H1 (cell line): ENCODE results near the gene SLC9A4. TPM values are rescaled to one million over a fixed set of nuclear protein-coding genes. Genes with fewer than 3 reads are reported as not detected.

Experiments used
- CTCF ChIA-PET: fragments of 300-600 bp; sonication (Branson Sonifier 250); formaldehyde crosslinking; loops from one replicate; lab custom pipeline; 2021; ENCODE audit not compliant: partially characterized antibody; lab: Charles Lee
- POLR2A ChIA-PET: fragments of 300-600 bp; sonication (Branson Sonifier 250); formaldehyde crosslinking; loops from one replicate; lab custom pipeline; 2021; ENCODE audit warnings: inconsistent platforms; ENCODE audit not compliant: partially characterized antibody; lab: Charles Lee
- DNase-seq, 2 experiments: peaks; one replicate each; pipeline versions ENCODE4 v3.0.0 to v3.0.0-alpha.2; 2010 to 2022; ENCODE audit warnings: low spot score in 2 of 2, low read depth in 1 of 2, mixed read lengths in 1 of 2
- FAIRE-seq: peaks from 2 replicates; lab custom pipeline; 2011; peaks lifted over from hg19 to GRCh38; lab: Jason Lieb, UNC
- H2AFZ ChIP-seq: 2 replicates; pipeline ENCODE4 v1.8.1; 2012; ENCODE audit warnings: low read length, inconsistent platforms
- H2AK5ac ChIP-seq: 2 replicates; pipeline ENCODE4 v1.6.1; 2013; ENCODE audit warnings: low read depth, low read length
- H2BK120ac ChIP-seq: replicated peaks from 2 replicates; pipeline ENCODE3; 2013; ENCODE audit warnings: low read depth, low read length, inconsistent platforms
- H2BK12ac ChIP-seq: 2 replicates; pipeline ENCODE4 v1.6.1; 2013; ENCODE audit warnings: low read depth, low read length
- H2BK15ac ChIP-seq: 2 replicates; pipeline ENCODE4 v1.6.1; 2013; ENCODE audit warnings: low read length
- H2BK20ac ChIP-seq: 2 replicates; pipeline ENCODE4 v1.6.1; 2013; ENCODE audit warnings: low read length
- H2BK5ac ChIP-seq: 2 replicates; pipeline ENCODE4 v1.6.1; 2013; ENCODE audit warnings: low read depth, low read length
- H3K14ac ChIP-seq: 2 replicates; pipeline ENCODE4 v1.6.1; 2013; ENCODE audit warnings: inconsistent platforms; ENCODE audit not compliant: insufficient read length
- H3K18ac ChIP-seq: 2 replicates; pipeline ENCODE4 v1.6.1; 2013; ENCODE audit warnings: low read length; ENCODE audit errors: extremely low read depth
- H3K23ac ChIP-seq: 2 replicates; pipeline ENCODE4 v1.6.1; 2013; ENCODE audit warnings: inconsistent platforms; ENCODE audit not compliant: insufficient read length
- H3K23me2 ChIP-seq: 2 replicates; pipeline ENCODE4 v1.6.1; 2013; ENCODE audit warnings: low read depth, low read length
- H3K27ac ChIP-seq: 2 replicates; pipeline ENCODE4 v1.6.1; 2011; ENCODE audit warnings: low read depth, low read length, inconsistent platforms
- H3K27me3 ChIP-seq, 4 experiments: replicated peaks in 1 of 4; 1 replicate in 1 of 4; 2 replicates in 3 of 4; pipeline versions ENCODE4 v1.6.1 to v1.8.1; 2011 to 2013; ENCODE audit warnings: low read length in 3 of 4, mild to moderate bottlenecking in 3 of 4, inconsistent platforms in 2 of 4, mixed read lengths in 2 of 4, moderate library complexity in 1 of 4; ENCODE audit not compliant: control insufficient read depth in 3 of 4, insufficient read depth in 3 of 4; ENCODE audit errors: extremely low read depth in 1 of 4
- H3K36me3 ChIP-seq, 4 experiments: 2 replicates each; pipeline versions ENCODE4 v1.6.1 to v1.8.1; 2011 to 2013; ENCODE audit warnings: mild to moderate bottlenecking in 4 of 4, low read length in 3 of 4, moderate library complexity in 2 of 4, control low read depth in 1 of 4, inconsistent platforms in 1 of 4; ENCODE audit not compliant: insufficient read depth in 4 of 4, control insufficient read depth in 2 of 4
- H3K4ac ChIP-seq: replicated peaks from 2 replicates; pipeline ENCODE3; 2013; ENCODE audit warnings: low read length, low read depth, mixed read lengths, inconsistent platforms; ENCODE audit not compliant: insufficient read length
- H3K4me1 ChIP-seq, 4 experiments: replicated peaks in 1 of 4; 1 replicate in 1 of 4; 2 replicates in 3 of 4; pipeline versions ENCODE4 v1.6.1 to v1.8.1; 2011 to 2013; ENCODE audit warnings: low read length in 3 of 4, inconsistent platforms in 2 of 4, mixed read lengths in 1 of 4; ENCODE audit not compliant: insufficient read depth in 4 of 4, control insufficient read depth in 3 of 4
- H3K4me2 ChIP-seq, 2 experiments: 2 replicates each; pipeline versions ENCODE4 v1.6.1 to v1.8.1; 2011 to 2013; ENCODE audit warnings: low read depth in 2 of 2, low read length in 2 of 2, control low read depth in 1 of 2, inconsistent platforms in 1 of 2, mild to moderate bottlenecking in 1 of 2; ENCODE audit not compliant: insufficient read depth in 1 of 2
- H3K4me3 ChIP-seq, 4 experiments: fragments of 200-600, 300-600 bp in 1 of 4; sonication (generic), shearing (Covaris generic), sonication (Bioruptor Twin) in 1 of 4; 2 replicates each; pipeline versions ENCODE4 v1.5.1 to v1.8.1; 2011 to 2016; ENCODE audit warnings: low read length in 4 of 4, low read depth in 3 of 4, control low read depth in 2 of 4, inconsistent platforms in 2 of 4, mild to moderate bottlenecking in 2 of 4, mixed read lengths in 1 of 4, moderate library complexity in 1 of 4; ENCODE audit not compliant: insufficient read depth in 2 of 4; ENCODE audit errors: extremely low read depth in 1 of 4
- H3K56ac ChIP-seq: replicated peaks from 2 replicates; pipeline ENCODE3; 2013; ENCODE audit warnings: low read depth, mild to moderate bottlenecking, mixed read lengths, low read length, inconsistent platforms; ENCODE audit not compliant: insufficient read length
- H3K79me1 ChIP-seq: 2 replicates; pipeline ENCODE4 v1.6.1; 2013; ENCODE audit warnings: low read depth, low read length, control low read depth
- H3K79me2 ChIP-seq, 2 experiments: 2 replicates each; pipeline versions ENCODE4 v1.6.1 to v1.8.1; 2012 to 2013; ENCODE audit warnings: low read length in 2 of 2, mild to moderate bottlenecking in 2 of 2, inconsistent platforms in 1 of 2; ENCODE audit not compliant: insufficient read depth in 2 of 2, control insufficient read depth in 1 of 2
- H3K9ac ChIP-seq, 4 experiments: replicated peaks in 1 of 4; 1 replicate in 1 of 4; 2 replicates in 3 of 4; pipeline versions ENCODE4 v1.6.1 to v1.8.1; 2011 to 2013; ENCODE audit warnings: low read depth in 3 of 4, low read length in 3 of 4, control low read depth in 2 of 4, mild to moderate bottlenecking in 2 of 4, moderate library complexity in 2 of 4, inconsistent platforms in 1 of 4; ENCODE audit errors: extremely low read depth in 1 of 4
- H3K9me3 ChIP-seq, 2 experiments: 2 replicates each; pipeline versions ENCODE4 v1.6.1 to v1.8.1; 2012 to 2013; ENCODE audit warnings: mild to moderate bottlenecking in 2 of 2, moderate library complexity in 2 of 2, control low read depth in 1 of 2, inconsistent platforms in 1 of 2, low read depth in 1 of 2, low read length in 1 of 2, mixed read lengths in 1 of 2; ENCODE audit not compliant: insufficient read depth in 2 of 2
- H4K20me1 ChIP-seq, 2 experiments: replicated peaks in 1 of 2; 2 replicates each; pipeline versions ENCODE3 to v1.8.1; 2011 to 2013; ENCODE audit warnings: inconsistent platforms in 2 of 2, low read length in 2 of 2, mild to moderate bottlenecking in 1 of 2; ENCODE audit not compliant: insufficient read depth in 2 of 2, control insufficient read depth in 1 of 2
- H4K5ac ChIP-seq: 2 replicates; pipeline ENCODE4 v1.6.1; 2013; ENCODE audit warnings: low read length, low read depth, mixed read lengths, inconsistent platforms; ENCODE audit not compliant: insufficient read length
- H4K8ac ChIP-seq: 2 replicates; pipeline ENCODE4 v1.8.0; 2013; ENCODE audit warnings: mild to moderate bottlenecking, moderate library complexity, low read length, inconsistent platforms; ENCODE audit not compliant: insufficient read depth; ENCODE audit errors: extremely low read depth
- H4K91ac ChIP-seq: replicated peaks from 2 replicates; pipeline ENCODE3; 2013; ENCODE audit warnings: low read length, mixed read lengths, inconsistent platforms; ENCODE audit not compliant: insufficient read length
- ASH2L ChIP-seq: fragments of 200-600, 300-600 bp; sonication (generic); IDR thresholded peaks from one replicate; pipeline ENCODE4 v1.7.1; 2017; ENCODE audit warnings: low read length
- EGR1 ChIP-seq: IDR thresholded peaks from 2 replicates; pipeline ENCODE4 v1.6.1; 2011; ENCODE audit warnings: low read depth, low read length, borderline replicate concordance
- POLR2A ChIP-seq, 2 experiments: IDR thresholded peaks; 1 replicate in 1 of 2; 2 replicates in 1 of 2; pipeline ENCODE4 v1.6.1; 2011; ENCODE audit warnings: low read depth in 2 of 2, low read length in 2 of 2, mild to moderate bottlenecking in 2 of 2; ENCODE audit errors: control extremely low read depth in 1 of 2
- RFX5 ChIP-seq: IDR thresholded peaks from 2 replicates; pipeline ENCODE4 v1.6.1; 2011; ENCODE audit warnings: low read depth, low read length, improper control_type of control experiment, borderline replicate concordance
- SIX5 ChIP-seq: IDR thresholded peaks from 2 replicates; pipeline ENCODE4 v1.6.1; 2011; ENCODE audit warnings: mild to moderate bottlenecking, low read depth, low read length
- SP2 ChIP-seq: IDR thresholded peaks from 2 replicates; pipeline ENCODE4 v1.6.1; 2012; ENCODE audit warnings: mild to moderate bottlenecking, low read length, inconsistent platforms
- TAF7 ChIP-seq: optimal IDR thresholded peaks from 2 replicates; pipeline ENCODE3; 2011; ENCODE audit warnings: low read depth, mild to moderate bottlenecking, inconsistent platforms, low read length, moderate library complexity, borderline replicate concordance
- USF2 ChIP-seq: IDR thresholded peaks from 2 replicates; pipeline ENCODE4 v1.6.1; 2011; ENCODE audit warnings: low read length, improper control_type of control experiment
- WGBS, 2 experiments: shearing (Covaris generic) in 1 of 2; methylation state at CpG; one replicate each; pipeline versions ENCODE4 v1.1.6 to v1.1.7; 2013 to 2015; ENCODE audit warnings: low lambda C conversion rate in 2 of 2, mixed read lengths in 2 of 2, inconsistent platforms in 1 of 2, low coverage in 1 of 2, missing lambda C conversion rate in 1 of 2; ENCODE audit not compliant: insufficient replicate concordance in 2 of 2, insufficient coverage in 1 of 2, insufficient read length in 1 of 2; ENCODE audit errors: extremely low coverage in 1 of 2, missing lambda C conversion rate in 1 of 2; 5-methylcytosine and 5-hydroxymethylcytosine counted together
- polyA plus RNA-seq, 7 experiments: library from polyadenylated mRNA; depleted of rRNA in 3 of 7; stranded (reverse) in 5 of 7; unstranded in 2 of 7; fragments of >200 nt in 5 of 7; fragments of 200-250 nt in 2 of 7; gene quantifications; 1 replicate in 5 of 7; 2 replicates in 1 of 7; 4 replicates in 1 of 7; pipeline versions ENCODE4 v1.2.1 to v1.2.3, GENCODE V29; 2011 to 2013; ENCODE audit warnings: missing spikeins in 2 of 7, mixed read lengths in 2 of 7
- total RNA-seq: library from RNA; stranded (reverse); fragmentation: NEBNext Ultra II Directional; extraction: Animal tissue kit (Norgen Biotek cat#: 25700); gene quantifications from 2 replicates; pipeline ENCODE4 v1.2.1, GENCODE V29; 2021

SLC9A4 gene
- total and polyA plus RNA-seq, 2 of the 8 experiments (the other 6 are each of a cell fraction or from before 2014, with no cell fraction given) = not detected

DNA sequence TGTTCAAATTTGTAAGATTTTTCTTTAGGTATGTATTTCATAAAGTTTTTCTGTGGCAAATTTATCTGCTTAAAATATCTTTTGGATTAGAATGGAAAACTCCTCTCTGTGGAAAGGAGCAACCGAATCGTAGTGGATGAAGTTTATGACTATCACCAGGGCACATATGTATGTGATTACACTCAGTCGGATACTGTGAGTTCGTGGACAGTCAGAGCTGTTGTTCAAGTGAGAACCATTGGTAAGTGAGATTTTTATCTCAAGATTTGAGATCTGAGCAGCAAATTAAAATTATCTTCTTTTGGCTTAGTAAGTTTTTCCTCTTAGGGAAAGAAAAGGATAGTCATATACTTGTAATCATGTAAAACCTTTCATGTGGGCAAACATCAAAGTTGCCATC lies 35.9 kb upstream of the SLC9A4 start:
- Histone ChIP-seq H2BK15ac (no peak overlapping the region), H3K27me3 (no peaks in the 10 kb centered on the region), H3K4me2 (no peak overlapping the region), H3K4ac (no peak overlapping the region), H4K8ac (no peak overlapping the region), H3K23me2 (no peaks in the 10 kb centered on the region), H2BK5ac (no peak overlapping the region), H3K4me1 (no peaks in the 10 kb centered on the region), H3K56ac (no peak overlapping the region), H3K36me3 (no peaks in the 10 kb centered on the region), H3K4me3 (no peak overlapping the region), H3K79me1 (no peaks in the 10 kb centered on the region)
- POLR2A ChIA-PET = no interaction called here
- TF ChIP-seq TAF7 (no peak), POLR2A (IDR thresholded peaks at IDR 0.05; ENCODE audit: control extremely low read depth in 1 of 2, low read depth in 2 of 2, low read length in 2 of 2) (no peak), EGR1 (no peak), RFX5 (no peak), SIX5 (no peak), SP2 (no peak), USF2 (no peak), ASH2L (no peak)
- TF ChIP-seq, all 59 proteins: peak for 0
- Histone ChIP-seq H2AFZ (no peak overlapping the region), H4K91ac (no peak overlapping the region), H3K9me3 (no peaks in the 10 kb centered on the region), H4K5ac (no peak overlapping the region), H2BK120ac (no peak overlapping the region), H2BK20ac (no peak overlapping the region), H3K23ac (no peak overlapping the region), H2BK12ac (no peak overlapping the region), H3K14ac (no peak overlapping the region), H3K79me2 (no peaks in the 10 kb centered on the region), H3K18ac (no peak overlapping the region), H3K9ac (no peak overlapping the region), H3K27ac (no peak overlapping the region), H4K20me1 (no peaks in the 10 kb centered on the region), H2AK5ac (no peak overlapping the region)
- 90% methylated on average over 4 of the region's 4 CpGs; no CpG with 5 or more reads in 1 of the 2 experiments for WGBS, 2 experiments
- CTCF ChIA-PET = interaction anchor here (0.6 to 2.0 kb wide), 4 partner anchors 10 to 202 kb away, joined by 3 to 6 read pairs (median 4); no protein-coding TSS in a partner anchor
- FAIRE-seq (no peak), DNase-seq (no peak)
